GM15510 (cell line): ENCODE results near the gene ATP5F1D.

ENCODE experiments used
- POLR2A ChIP-seq: IDR thresholded peaks from 3 replicates; pipeline ENCODE4 v1.6.1; 2011; ENCODE audit warnings: borderline replicate concordance; ENCODE audit not compliant: insufficient read length; ENCODE audit errors: extremely low read depth

Gene ATP5F1D

DNA sequence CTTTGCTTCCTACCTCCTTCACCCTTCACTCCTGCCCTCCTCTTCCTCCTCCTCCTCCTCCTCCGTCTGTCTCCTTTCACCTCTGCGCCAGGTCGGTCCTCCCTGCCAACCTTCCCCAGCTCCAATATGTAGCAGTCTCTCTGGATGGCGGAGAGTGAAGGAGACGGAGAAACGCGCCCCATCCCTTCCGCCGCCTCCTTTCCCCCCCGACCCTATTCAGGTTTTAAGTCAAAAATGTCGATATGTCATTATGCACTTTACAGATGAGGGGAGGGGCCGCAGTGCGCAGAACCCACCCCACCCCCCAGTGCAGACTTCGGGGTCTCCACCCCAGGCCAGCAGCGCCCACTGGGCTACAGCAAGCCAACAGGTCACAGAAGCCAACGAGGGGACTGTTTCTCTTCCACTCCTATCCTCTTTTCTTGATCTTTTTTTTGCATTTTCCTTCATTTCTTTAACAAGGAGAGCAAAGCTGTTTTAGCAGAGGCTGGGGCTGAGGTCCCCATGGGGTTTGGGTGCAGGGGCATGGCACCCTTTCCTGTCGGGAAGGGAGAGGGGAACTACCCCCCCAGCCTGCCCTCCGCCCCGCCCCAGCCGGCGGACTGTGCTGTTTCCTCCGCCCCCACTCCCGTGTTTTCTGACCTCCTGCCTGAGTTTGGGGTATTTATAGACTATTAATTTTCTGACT, 16.1 kb downstream of the ATP5F1D start:
- TF ChIP-seq POLR2A, result no peak

GRCh38 chr19:1258163-1258492, 16.6 kb downstream of the ATP5F1D start:
- peak; percentile 24 for TF ChIP-seq POLR2A

- no peak for TF ChIP-seq POLR2A
Measured at GRCh38 chr19:1258707-1259205, 17.2 kb downstream of the ATP5F1D start.

DNA sequence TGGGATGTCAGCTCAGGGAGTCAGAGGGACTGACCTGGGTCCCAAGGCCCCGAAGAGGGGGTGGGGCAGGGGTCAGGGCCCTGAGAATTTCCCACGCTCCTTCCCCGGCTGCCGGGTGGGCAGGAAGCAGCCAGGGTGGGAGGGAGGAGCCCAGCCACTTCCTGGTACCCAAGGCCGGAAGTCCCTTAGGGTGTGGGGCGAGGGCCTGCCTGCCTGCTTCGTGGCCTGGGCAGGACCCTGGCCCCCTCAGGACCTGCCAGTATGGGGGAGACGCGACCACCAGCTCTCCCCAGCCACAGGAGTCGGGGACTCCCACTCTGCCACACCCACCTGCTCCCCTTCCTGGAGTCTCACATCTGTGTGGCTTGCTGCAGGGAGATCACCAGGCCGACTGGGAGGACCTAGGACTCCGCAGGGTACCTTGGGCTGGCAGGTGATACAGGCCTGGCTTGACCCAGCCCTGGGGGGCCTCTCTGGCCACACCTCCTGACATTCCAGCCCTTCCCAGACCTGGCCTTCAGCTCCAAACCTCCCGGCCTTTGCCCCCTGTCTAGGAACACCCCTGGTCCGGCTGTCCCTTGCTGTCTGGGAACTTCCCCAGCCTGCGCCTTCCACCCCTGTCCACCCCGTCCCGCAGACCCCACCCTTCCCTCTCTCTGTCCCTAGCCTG, 17.8 kb downstream of the ATP5F1D start:
- peak; percentile 66 for TF ChIP-seq POLR2A

- TF ChIP-seq POLR2A, result no peak
Measured at GRCh38 chr19:1259876-1260748, 18.6 kb downstream of the ATP5F1D start.

DNA sequence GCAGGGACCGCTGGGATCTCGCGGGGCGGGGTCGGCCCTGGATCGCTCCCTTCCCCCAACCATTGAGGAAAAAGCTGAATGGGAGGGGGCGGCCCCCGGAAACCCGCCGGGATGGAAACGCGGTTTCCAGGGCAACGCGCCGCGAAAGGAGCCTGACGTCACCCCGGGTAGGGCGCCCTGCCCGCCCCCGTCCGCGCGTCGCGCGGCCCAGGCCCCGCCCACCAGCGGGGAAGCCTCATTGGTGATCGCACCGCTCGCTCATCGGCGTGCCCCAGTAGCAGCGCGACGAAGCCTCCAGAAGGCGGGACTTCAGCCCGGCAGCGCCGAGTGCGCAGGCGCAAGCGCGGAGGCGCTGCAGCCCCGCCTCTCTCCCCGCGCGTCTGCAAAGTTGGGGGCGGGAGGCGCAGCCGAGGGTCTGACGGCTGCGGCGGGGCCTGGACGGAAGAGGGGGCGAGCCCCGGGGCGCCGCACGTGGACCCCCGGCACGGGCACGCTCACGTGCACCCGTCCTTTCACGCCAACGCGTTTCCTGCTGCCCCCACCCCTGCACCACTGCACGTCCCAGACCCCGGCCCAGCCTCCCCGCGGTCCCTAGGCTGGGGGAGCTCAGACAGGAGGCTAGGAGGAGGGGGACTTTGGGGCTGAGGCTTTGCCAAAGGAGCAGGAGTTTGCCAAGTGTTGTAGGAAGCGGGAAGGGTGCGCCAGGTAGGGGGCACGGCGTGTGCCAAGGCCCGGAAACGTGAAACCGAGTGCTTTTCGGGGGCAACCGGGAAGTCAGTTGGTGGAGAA, 19.4 kb downstream of the ATP5F1D start:
- TF ChIP-seq POLR2A, result peak; percentile 67

DNA sequence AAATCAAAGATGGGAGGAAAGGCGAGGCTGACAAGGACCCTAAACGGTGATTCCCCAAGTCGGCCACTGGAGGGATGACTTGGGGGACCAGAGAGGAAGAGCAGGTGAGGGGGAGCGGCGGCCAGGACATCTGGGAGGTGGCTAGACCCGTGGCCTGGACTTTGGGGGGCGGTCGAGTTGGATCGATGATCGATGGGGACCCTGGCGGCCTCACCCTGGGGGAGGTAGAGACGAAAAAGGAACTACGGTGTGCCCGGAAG, 19.9 kb downstream of the ATP5F1D start:
- no peak for TF ChIP-seq POLR2A

DNA sequence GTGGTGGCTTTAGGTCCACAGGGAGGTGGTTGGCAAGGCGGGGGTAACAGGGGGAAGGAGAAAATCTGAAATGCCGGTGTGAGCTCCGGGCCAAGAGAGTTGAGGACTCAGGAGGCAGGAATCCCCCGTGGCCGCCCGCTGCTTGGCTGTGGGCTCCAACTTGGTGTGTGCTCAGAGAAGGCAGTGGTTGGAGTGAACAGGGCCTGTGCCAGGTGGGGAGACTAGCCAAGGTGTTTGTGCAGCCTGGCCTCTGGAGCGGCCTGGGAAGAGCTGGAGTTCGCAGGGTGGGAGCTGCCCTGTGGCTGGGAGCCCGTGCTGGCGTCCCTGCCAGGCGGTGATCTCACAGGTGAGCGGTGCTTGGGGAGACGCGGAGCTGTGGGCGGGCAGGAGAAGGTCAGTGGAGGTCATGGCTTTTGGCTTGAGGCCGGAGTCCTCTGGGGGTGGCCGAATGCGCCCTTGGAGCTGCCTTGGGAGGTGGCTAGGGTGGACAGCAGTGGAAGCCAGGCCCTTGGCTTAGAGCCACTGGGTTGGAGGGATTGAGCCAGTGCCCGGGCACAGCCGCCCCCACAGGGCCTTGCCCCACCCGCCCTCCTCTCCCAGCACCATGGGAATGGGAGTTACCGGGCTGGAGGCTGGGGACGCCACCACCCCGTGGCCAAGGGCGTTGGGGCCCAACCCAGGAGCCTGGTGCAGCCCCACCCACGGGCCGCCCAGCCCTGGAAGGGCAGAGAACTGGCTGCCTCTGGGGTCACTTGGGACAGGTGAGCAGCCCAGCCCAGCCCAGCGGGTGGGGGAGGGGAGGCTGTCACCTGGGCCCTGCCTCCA, 20.5 kb downstream of the ATP5F1D start:
- no peak for TF ChIP-seq POLR2A

DNA sequence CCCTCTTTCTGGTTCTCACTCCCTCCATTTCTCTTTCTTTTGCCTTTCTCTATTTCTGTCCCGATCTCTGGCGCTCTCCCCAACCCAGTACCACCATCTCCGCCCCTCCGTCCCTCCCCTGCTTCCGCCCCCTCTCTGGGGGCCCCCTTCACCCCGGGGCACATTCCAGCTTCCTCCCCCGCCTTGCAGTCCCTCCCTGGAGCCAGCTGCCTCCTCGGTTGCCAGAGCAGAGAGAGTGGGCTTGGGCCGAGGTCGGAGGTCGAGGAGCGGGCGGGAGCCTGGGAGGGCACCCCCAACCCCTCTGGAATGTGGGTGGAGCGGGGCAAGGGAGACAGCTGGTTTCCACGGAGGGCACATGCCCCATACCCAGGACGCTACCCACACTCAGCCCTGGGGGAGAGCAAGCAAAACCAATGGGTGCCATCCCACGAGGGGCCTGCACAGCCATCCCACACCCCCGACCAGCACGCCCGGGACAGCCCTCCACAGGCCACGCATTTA, 21.1 kb downstream of the ATP5F1D start:
- TF ChIP-seq POLR2A, result no peak

DNA sequence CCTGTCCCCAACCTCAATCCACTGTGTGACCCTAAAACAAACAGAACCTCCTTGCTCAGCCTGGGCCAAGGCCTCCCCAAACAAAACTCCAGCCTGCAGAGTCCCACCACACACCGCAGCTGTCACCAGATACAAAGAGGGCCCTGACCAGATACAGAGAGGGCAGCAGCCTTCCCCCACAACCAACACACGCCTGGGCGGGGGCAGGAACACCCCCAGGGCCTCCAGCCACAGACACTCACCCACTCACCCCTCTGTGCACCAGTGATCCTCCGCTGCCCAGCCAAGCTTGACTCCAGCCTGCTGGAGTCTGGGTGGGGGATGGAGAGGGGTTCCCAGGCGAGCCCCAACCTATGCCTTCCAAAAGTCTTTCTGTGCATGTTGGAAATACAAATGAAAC, 21.6 kb downstream of the ATP5F1D start:
- no peak for TF ChIP-seq POLR2A

DNA sequence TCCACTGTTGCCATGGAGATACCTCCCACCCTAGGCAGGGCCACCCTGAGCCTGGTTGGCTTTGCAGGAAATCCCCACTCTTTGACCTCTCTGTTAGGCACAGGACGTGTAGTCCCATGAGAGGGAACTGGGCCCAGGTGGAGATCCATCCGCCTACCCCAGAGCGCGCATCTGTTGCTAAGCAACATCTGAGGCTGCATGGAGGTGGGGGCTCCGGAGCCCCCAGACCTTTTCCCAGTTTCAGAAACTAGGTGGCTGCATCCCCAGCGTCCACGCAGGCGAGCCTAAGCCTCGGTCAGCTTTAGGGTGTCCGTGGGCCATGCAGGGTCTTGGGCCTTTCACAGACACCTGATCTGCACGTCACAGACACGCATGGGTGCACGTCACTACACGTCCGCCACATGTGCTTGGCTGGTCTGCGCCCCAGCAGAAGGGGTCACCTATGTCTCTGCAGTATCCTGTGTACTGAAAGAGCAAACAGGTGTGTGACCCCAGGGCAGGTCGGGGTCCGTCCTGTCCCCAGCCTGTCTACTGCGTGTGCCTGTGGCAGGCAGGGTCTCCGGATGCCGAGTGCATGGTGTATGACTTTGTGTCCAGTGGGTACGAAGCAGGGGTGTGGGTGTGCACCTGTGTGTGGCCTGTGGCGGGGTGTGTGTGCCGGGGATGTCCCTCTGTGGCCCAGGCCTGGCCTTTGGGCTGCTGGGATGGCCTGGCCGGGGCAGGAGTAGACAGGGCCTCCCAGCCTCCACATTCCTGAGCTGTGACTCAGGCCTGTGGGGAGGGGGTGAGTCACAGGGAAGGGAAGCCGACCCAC, 23.5 kb downstream of the ATP5F1D start:
- TF ChIP-seq POLR2A, result no peak

GRCh38 chr19:1265615-1266128, 24.1 kb downstream of the ATP5F1D start:
- no peak for TF ChIP-seq POLR2A
